Glomerular visceral epithelial cell (primary cell): ENCODE results near the gene ZNF865.
A peak's percentile ranks its signal among the peaks of the same experiment; 100 is the strongest.

ENCODE experiments used
- DNase-seq: peaks from one replicate; pipeline ENCODE4 v3.0.0-alpha.2; 2016; ENCODE audit errors: extremely low spot score

Gene ZNF865

DNA sequence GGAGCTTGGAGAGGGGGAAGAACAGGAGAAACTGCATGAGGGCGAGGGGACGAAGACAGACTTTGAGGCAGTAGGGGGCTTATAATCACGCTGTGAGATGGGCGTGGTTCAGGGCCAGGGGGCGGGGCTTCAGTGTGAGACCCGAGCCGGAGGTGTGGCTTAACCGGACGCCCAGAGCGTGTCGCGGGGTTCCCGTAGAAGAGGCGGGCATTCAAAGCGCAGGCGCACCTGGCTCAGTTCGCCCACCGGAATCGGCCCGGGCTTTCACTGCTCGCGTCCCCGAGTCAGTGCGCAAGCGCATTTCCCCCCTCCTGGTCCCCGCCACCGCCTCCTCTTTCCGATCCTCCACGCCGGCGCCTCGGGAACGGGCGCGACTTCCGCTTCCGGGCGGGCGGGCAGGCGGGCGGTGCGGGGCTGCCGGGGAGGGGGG is 225 bp upstream of the ZNF865 start:
- peak; percentile 98 for DNase-seq

DNA sequence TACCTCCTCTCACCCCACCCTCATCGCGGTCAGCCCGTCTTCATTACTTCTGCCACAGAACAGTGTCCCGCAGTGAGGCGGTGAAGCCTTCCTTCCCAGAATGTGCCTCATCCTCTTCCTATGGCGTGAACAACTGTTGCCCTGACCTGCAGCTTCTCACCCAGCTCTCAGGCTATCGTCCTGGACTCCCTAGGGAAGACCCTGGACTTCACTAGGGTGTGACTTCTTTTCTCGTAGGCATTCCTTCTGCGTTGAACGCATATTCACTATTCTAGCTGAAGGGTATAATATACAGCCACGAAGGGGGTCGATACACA is 982 bp downstream of the ZNF865 start:
- DNase-seq, result no peak

DNA sequence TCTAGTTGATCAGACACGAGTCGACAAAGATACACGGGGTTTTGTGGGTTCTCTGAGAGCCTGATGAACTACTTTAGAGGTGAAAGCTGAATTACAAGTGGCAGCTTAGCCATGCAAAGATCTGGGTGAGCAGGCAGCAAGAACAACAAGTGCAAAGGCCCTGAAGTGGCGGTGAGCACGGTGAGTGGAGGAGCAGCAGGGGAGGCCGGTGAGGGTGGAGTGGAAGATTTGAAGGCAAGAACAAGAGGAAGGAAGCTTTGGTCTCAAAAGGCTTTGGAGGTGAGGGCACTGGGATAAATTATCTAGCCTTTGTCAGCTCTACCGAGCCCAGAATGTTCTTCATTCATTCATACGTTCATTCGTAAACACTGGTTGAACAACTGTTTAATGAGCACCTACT is 1.4 kb downstream of the ZNF865 start:
- no peak for DNase-seq

DNA sequence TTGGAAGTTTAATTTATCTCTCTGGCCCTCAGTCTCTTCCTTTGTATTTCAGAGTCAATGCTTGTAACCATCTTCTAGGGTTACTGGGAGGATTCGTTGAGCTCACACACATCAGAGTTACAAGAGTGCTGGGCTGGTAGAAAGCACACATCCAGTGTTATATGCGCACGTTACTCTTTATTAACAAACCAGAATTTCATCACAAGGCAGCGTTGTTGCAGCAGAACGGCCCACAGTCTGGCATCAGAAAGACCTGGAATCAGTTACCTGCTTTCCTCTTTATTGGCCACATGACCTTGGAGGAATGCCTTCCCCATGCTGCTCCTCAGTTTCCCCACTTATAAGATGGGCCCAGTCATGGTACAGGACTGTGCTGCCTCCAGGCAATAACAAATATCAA is 3.9 kb downstream of the ZNF865 start:
- DNase-seq, result no peak

GRCh38 chr19:55611300-55611982 is 6.0 kb downstream of the ZNF865 start:
- DNase-seq, result no peak

DNA sequence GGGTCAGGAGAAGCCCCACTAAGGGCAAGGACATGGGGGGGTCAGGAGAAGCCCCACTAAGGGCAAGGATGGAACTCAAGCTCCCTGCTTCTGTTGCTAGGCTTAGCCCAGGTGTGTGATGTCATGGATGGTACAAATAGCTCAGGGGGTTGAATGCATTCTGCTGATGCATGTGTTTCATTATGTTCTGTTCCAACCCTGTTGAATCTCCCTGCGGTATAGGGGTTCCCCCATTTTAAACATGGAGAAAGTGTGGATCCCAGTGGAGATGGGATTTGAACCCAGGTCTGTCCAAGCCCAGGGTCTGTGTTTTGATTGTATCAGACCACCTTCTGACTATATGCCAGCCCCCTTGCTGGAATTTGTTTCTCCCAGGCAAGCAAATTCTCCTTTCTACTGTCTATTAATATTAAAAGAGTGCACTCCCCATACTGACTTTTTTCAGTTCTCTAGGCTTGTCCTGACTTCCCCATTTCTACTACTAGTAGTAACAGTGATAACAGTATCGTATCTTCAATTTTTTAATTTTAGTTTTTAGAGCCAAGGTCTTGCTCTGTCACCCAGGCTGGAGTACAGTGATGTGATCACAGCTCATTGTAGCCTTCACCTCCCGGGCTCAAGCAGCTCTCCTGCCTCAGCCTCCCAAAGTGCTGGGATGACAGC is 6.7 kb downstream of the ZNF865 start:
- DNase-seq, result no peak

GRCh38 chr19:55613396-55613795 is 7.9 kb downstream of the ZNF865 start:
- no peak for DNase-seq

GRCh38 chr19:55613930-55614710 is 8.7 kb downstream of the ZNF865 start:
- DNase-seq, result no peak

- DNase-seq, result no peak
These were observed 9.5 kb downstream of the ZNF865 start for GRCh38 chr19:55614711-55615542.

- no peak for DNase-seq
These were observed 10.3 kb downstream of the ZNF865 start for GRCh38 chr19:55615543-55616394.

- DNase-seq, result no peak
These were observed 11.0 kb downstream of the ZNF865 start for GRCh38 chr19:55616395-55616875.

GRCh38 chr19:55617426-55617825 is 12.0 kb downstream of the ZNF865 start:
- DNase-seq, result no peak

- DNase-seq, result no peak
These were observed 13.0 kb downstream of the ZNF865 start for GRCh38 chr19:55618426-55618825.

DNA sequence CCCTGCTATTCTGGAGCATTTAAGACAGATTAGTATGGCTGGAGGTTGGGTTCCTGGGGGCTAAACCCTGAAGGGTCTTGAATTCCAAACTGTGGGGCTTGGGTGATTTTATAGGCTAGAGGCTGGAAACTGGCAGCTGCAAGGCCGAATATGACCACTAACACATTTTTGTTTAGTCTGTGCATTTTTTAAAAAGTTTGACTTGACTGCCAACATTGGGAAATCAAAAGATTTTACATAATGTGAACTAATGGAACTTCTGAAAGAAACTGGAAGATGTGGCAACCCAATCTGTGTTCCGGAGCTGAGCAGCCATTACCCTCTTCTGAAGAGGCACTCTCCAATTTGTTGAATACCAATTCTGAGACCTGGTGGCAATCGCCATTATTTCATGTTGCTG is 13.8 kb downstream of the ZNF865 start:
- DNase-seq, result no peak

DNA sequence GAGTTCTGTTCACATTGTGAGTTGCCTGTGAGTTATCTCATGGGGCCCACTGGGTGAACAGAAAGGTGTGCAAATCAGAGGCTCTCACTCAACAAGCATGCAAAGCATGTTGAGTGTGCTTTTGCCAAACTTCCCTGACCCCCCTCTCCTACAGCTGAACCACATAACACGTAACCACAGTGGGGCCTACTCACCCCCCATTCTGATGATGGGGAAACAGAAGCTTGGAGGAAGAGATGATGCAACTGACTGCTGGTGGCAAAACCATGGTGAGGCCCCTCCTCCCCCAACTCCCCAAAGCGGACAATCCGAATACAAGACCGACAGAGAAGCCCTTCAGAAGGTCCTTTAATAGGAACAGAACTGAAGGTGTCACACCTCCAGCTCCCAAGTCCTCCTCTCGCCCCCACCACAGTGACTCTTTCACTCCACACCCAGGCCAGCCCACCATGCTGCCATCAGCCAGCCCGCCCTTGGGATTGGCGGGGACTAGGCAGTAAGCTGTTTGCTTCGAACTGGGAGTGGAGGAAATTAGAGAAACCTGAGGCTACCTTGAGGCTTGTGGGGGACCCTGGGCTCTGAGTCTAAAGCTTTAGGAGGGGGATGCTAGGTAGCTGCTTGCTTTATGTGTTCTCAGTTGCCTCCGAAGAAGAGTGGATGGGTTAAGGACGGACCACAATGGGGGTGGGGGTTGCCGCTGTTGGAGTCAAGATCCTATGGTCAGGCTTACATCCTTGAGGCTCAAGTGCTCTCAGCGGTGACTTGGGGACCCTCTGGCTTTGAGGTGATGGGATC is 15.2 kb downstream of the ZNF865 start:
- no peak for DNase-seq

GRCh38 chr19:55621205-55621672 is 15.8 kb downstream of the ZNF865 start:
- no peak for DNase-seq

DNA sequence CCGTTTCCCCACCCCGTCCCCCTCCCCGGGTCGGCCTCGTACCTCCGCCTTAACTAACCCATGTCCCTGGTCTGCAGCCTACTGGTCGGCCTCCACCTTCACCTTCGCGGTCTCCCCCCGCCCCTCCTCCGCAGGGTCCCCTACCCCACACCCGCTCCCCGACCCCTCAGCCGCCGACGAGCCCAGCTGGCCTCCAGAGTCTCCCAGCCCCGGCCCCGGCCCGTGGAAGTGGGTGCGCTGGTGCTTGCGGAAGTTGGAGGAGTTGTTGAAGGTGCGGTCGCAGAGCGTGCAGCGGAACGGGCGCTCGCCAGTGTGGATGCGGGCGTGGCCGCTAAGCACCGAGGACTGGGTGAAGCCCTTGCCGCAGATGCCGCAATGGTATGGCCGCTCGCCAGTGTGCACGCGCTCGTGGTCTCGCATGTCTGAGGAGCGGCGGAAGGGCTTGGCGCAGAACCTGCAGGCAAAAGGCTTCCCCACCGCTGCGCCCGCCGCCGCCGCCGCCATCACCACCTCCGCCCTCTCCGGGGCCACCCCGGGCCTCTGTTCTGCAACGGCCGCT is 16.3 kb downstream of the ZNF865 start:
- no peak for DNase-seq

DNA sequence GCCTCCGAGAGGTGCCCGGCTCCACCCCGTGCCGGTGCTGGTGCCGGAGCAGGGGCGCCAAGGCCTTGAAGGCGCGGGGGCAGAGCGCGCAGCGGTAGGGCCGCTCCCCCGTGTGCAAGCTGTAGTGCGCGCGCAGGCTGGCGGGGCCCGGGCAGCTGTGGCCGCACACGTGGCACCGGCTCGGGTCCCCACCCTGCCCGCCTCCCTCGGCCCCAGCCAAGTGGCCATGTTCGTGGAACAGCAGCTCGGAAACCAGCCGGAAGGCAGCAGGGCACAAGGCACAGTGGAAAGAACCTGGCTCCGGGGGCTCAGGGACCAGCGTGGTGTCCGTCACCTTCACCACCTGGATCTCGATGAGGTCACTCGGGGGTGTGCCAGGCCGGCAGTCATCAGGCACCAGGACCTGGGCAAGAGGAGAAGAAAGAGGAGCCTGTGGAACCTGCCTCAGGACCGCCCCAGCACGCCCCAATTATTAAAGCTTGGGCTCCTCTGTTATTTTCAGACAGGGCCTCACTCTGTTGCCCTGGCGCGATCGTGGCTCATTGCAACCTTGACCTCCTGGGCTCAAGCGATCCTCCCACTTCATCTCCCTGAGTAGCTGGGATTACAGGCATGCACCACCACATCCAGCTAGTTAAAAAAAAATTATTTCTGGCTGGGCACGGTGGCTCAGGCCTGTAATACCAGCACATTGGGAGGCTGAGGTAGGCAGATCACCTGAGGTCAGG is 17.0 kb downstream of the ZNF865 start:
- DNase-seq, result no peak

DNA sequence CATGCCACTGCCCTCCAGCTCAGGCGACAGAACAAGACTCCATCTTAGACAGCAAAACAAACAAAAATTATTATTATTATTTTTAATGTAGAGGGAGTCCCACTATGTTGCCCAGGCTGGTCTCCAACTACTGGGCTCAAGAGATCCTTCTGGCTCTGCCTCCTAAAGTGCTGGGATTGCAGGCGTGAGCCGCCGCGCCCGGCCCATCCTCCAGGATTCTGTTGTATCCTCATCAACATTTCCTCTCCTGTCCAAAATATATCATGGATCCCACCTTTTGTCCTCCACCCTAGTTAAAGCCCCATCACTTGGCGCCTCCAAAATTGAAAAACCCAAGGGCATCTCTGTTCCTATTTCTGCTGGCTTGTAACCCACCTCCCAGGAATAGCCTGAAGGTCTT is 17.7 kb downstream of the ZNF865 start:
- no peak for DNase-seq
